HTERT RPE-1 (cell line): ENCODE measurements around the gene HIVEP3.

Source experiments
- in situ Hi-C: fragments of 300-500 bp; cut with MboI; formaldehyde crosslinking; loops from 4 replicates; pipeline ENCODE4 v1.14.3; 2020; ENCODE audit warnings: low sequenced_read_pairs

The HIVEP3 gene

GRCh38 chr1:41621256-41621655, 297.5 kb downstream of the HIVEP3 start:
- in situ Hi-C loops = no loop called here

DNA sequence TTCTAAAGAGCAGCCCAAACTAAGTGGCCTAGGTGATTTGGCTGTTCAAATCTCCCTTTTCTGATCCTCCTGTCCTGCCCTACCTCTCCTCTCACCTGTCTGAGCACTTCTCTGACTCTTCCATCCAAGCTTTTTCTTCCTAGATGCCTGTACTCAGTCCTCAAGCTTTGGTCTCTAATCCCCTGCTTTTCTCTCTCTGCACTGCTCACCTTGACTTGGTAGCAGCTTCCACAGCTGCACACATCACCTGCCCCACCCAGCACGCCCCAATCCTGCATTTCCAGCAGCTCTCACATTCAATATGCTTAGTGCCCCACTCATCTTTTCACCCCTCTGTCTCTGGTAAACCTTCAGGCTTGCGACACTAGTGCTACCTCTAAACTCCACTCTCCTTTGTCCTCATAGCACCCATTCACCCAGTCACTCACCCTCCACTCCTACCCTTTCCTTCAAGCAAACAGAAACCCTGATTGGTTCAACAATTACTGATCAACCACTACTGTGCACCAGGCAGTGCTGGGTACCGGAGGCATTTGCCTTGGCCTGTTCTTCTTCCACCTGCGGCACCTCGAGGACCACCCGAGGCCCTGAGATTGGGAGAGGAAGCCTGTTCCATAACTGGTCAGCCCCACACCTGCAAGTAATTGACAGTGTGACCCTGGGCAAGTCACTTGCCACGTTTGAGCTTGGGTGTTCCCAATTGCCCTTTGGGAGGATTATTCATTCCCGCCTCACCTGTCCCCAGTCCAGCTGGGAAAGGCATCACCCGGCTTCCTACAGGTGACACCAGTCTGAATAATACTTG, 298.2 kb downstream of the HIVEP3 start:
- in situ Hi-C loops = no loop called here

DNA sequence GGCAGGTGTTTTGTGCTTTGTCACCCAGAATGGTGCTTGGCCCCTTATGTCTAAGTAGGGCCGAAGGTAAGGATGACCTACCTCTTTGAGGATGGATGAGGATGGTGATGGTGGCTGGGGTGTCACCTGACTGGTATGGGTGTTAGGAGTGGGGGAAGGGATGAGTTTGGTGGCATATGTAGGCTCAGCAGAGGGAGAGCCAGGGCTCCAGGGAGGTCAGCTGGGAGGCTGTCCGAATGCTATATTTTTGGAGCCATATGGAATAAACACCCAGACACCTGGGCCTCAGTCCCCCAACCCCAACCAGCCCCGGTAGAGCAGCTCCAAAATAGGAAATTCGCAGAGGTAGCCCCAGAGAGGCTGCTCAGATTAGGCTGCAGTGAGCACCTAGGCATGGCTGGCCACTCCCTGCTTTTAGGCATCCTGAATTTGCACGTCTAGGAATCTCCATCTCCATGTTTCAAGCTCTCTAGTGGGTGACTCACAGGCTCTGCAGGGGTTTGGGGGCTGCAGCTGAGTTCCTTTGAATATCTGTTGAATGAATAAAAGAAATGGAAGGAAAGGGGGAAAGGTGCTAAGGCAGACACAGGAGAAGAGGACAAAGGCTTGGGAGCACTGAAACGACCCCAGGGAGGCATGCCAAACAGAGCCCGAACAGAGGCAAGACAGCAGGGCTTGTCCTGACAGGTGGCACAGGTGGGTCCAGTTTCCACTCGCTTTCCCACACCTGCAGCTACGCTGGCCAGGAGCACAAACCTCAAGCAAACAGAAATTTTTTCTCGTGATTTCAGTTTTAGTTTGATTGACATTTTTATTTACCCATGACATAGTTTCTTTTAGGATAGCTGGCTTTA, 299.0 kb downstream of the HIVEP3 start:
- in situ Hi-C loops = no loop called here

DNA sequence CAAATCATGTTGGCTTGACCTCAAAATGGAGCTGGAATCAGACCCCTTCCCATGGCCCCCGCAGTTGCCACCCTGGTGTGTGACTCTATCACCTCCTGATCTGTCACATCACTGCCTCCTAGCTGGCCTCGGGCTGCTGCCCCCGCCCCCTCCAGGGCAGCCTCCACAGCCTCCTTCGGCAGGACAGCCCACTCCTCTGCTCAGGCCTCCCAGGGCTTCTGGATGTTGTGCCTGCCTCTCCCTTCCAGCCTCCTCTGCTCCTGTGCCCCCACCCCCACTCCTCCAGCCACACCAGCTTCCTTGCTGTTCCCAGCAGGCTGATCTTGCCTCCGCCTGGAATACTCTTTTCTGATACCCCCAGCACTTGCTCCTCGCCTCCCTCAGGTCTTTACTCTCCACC, 299.9 kb downstream of the HIVEP3 start:
- in situ Hi-C loops = no loop called here

GRCh38 chr1:41618066-41618825, 300.5 kb downstream of the HIVEP3 start:
- in situ Hi-C loops = no loop called here

GRCh38 chr1:41617336-41617735, 301.4 kb downstream of the HIVEP3 start:
- in situ Hi-C loops = no loop called here

DNA sequence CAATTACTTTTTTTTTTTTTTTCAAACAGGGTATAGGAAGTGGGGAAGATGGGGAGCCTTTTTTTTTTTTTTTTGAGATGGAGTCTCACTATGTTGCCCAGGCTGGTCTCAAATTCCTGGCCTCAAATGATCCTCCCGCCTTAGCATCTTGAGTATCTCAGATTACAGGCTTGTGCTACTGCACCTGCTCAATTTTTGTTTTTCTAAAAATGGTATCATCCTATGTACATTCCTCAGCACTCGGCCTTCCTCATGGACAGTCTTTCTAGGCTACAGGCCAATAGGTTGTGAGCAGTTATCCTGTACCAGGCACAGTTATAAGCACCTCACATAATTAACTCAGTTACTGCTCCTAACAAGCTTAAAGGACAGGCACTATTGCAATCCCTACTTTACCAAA, 302.2 kb downstream of the HIVEP3 start:
- in situ Hi-C loops = no loop called here

DNA sequence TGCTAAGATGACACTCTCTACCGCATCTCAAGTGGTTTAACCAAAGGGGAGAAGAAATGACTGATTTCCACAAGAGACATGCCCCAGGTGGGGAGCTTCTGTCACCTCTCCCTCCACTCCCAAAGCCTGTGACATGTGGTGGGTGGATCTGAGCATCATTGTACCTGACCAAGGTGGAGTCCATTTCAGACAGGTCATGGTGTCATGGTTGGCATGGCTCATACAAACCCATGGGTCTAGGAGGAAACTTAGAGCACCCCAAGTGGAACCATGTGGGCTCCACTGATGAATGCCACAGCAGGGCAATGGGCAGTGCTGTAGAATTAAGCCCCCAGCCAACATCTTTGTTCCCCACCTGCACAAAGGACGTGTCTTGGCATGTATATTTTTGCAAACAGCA, 302.7 kb downstream of the HIVEP3 start:
- in situ Hi-C loops = no loop called here

DNA sequence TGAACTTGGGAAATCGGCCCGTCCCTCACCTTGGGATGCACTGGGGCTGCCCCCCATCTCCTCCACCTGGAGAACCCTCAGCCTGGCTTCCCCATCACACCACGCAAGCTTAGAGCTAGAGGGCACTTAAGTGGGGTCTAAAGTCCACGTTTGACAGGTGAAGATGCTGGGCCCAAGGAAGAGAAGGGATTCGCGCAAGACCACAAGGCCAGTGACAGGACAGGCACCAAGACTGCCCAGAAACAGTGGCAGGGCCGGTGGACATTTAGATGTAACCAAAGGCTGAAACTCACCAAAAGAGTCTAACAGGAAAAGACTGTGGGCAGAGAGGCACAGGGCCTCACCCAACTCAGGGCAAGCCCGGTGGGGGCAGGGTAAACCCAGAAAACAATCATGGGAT, 303.4 kb downstream of the HIVEP3 start:
- in situ Hi-C loops = no loop called here

- in situ Hi-C loops = no loop called here
Measured at GRCh38 chr1:41614818-41615217, 303.9 kb downstream of the HIVEP3 start.

- in situ Hi-C loops = no loop called here
Measured at GRCh38 chr1:41613689-41614574, 304.8 kb downstream of the HIVEP3 start.

DNA sequence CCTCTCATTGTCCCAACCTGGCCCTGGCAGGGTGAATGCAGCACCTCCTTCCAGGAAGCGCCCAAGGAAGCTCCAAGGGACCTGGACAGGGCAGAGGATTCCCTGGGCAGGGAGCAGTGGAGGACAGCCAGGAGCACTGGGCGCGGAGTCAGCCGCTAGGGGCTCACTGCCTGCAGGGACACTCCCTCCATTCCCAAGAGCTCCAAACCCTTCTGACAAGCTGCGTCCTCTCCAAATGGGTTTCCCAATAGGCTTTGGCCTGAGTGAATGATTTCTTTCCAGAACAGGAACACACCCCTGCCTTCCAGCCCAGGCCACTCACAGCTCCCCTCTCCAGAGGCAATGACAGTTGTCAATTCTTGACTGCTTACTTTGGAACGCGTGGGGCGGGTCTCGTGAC, 305.8 kb downstream of the HIVEP3 start:
- in situ Hi-C loops = no loop called here

- in situ Hi-C loops = no loop called here
Measured at GRCh38 chr1:41611932-41612450, 306.7 kb downstream of the HIVEP3 start.

GRCh38 chr1:41611068-41611931, 307.4 kb downstream of the HIVEP3 start:
- in situ Hi-C loops = no loop called here

GRCh38 chr1:41610361-41610760, 308.4 kb downstream of the HIVEP3 start:
- in situ Hi-C loops = no loop called here

- in situ Hi-C loops = no loop called here
Measured at GRCh38 chr1:41609166-41609883, 309.4 kb downstream of the HIVEP3 start.

GRCh38 chr1:41608211-41608610, 310.5 kb downstream of the HIVEP3 start:
- in situ Hi-C loops = no loop called here

- in situ Hi-C loops = no loop called here
Measured at GRCh38 chr1:41607808-41608207, 310.9 kb downstream of the HIVEP3 start.

DNA sequence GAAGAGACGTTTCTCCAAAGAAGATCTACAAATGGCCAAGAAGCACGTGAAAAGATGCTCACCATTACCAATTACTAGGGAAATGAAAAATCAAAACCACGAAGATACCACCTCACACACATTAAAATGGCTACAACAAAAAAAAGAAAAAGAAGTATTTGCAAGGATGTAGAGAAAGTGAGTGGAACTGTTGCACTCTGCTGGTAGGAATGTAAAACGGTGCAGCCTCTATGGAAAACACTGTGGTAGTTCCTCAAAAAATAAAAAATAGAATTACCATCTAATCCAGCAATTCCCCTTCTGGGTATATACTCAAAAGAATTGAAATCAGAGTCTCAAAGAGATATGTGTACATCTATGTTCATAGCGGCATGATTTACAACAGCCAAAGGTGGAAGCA, 318.8 kb downstream of the HIVEP3 start:
- in situ Hi-C loops = no loop called here
